SK-N-SH treated with all-trans-retinoic acid at 6 μM for 48 hours (cell line): ENCODE data around the gene NRXN3.

Source experiments
- ESRRG ChIP-seq: fragments of 250-450 bp; sonication (Bioruptor Pico); IDR thresholded peaks from 2 replicates; pipeline ENCODE4 v1.6.1; 2021; ENCODE audit warnings: mild to moderate bottlenecking
- GLIS3 ChIP-seq: fragments of 250-450 bp; sonication (Bioruptor Pico); IDR thresholded peaks from 2 replicates; pipeline ENCODE4 v1.5.0; 2020; ENCODE audit warnings: mild to moderate bottlenecking, moderate library complexity
- OSR1 ChIP-seq: fragments of 250-450 bp; sonication (Bioruptor Pico); IDR thresholded peaks from 2 replicates; pipeline ENCODE4 v1.8.0; 2022; ENCODE audit warnings: moderate library complexity, mild to moderate bottlenecking, inconsistent platforms
- PATZ1 ChIP-seq: fragments of 250-450 bp; sonication (Bioruptor Pico); IDR thresholded peaks from 2 replicates; pipeline ENCODE4 v1.8.0; 2020; ENCODE audit warnings: mild to moderate bottlenecking, moderate library complexity, borderline replicate concordance
- RARB ChIP-seq: fragments of 250-450 bp; sonication (Bioruptor Pico); IDR thresholded peaks from 2 replicates; pipeline ENCODE4 v1.8.0; 2021; ENCODE audit warnings: mild to moderate bottlenecking, moderate library complexity
- TOX ChIP-seq: fragments of 250-450 bp; sonication (Bioruptor Pico); IDR thresholded peaks from 2 replicates; pipeline ENCODE4 v1.8.0; 2021; ENCODE audit warnings: mild to moderate bottlenecking, moderate library complexity, borderline replicate concordance
- TSHZ2 ChIP-seq: fragments of 250-450 bp; sonication (Bioruptor Pico); IDR thresholded peaks from 2 replicates; pipeline ENCODE4 v1.5.0; 2020; ENCODE audit warnings: mild to moderate bottlenecking, moderate library complexity
- ZC3H10 ChIP-seq: fragments of 250-450 bp; sonication (Bioruptor Pico); IDR thresholded peaks from 2 replicates; pipeline ENCODE4 v1.5.1; 2021; ENCODE audit warnings: mild to moderate bottlenecking, moderate library complexity
- ZFP30 ChIP-seq: fragments of 450-650 bp; formaldehyde crosslinking; IDR thresholded peaks from 2 replicates; pipeline ENCODE4 v1.5.0; 2022; ENCODE audit warnings: mild to moderate bottlenecking, moderate library complexity

GRCh38 chr14:79179985-79180384, 1009.8 kb downstream of the NRXN3 start:
- TF ChIP-seq PATZ1 (CRISPR knock-in tag): no peak
- no peak for TF ChIP-seq TSHZ2 (CRISPR knock-in tag)
- no peak for TF ChIP-seq ZC3H10 (CRISPR knock-in tag)
- no peak for TF ChIP-seq TOX (CRISPR knock-in tag)
- no peak for TF ChIP-seq RARB
- TF ChIP-seq ESRRG (CRISPR knock-in tag): no peak
- no peak for TF ChIP-seq GLIS3
- TF ChIP-seq ZFP30 (CRISPR knock-in tag): no peak
- no peak for TF ChIP-seq OSR1 (CRISPR knock-in tag)
